ENCODE measurements around the gene ACBD6. TPM values are rescaled to one million over a fixed set of nuclear protein-coding genes. Genes with fewer than 3 reads are reported as not detected.

Gene ACBD6
- total and polyA plus RNA-seq, 9 donors, result 31.0 to 56.0 (median 42.7) TPM

DNA sequence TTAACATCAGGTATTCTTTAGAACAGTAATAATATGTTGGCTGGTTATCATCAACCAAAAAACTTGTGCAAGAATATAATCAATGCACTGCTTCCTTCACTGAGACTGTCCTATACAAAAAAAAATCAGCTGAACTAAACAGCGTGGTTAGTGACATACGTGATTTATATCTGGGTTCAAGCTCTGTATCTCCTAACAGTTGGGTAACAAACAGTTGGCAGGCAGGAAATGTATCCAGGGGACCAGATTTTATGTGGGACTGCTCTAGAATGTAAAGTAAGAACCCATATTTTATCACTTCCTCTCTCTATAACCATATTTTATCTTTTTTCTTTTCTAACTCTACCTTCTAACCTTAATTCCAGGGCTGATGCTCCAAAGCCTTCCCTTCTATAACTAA, 8.0 kb downstream of the ACBD6 start:
- Histone ChIP-seq H3K27ac (no peak overlapping the region), H3K36me3 (no peaks in the 10 kb centered on the region), H3K27me3 (no peaks in the 10 kb centered on the region), H3K9me3 (no peaks in the 10 kb centered on the region), H3K4me1 (ENCODE audit: insufficient read depth) (no peaks in the 10 kb centered on the region), H3K4me3 (no peak overlapping the region)
- DNase-seq, result no peak
- 76 to 85% (median 83%) methylated on average over 2 of the region's 2 CpGs for WGBS, 3 donors
- no peak for TF ChIP-seq EP300 (IDR thresholded peaks at IDR 0.05)
- TF ChIP-seq POLR2A (IDR thresholded peaks at IDR 0.05), result no peak
- TF ChIP-seq, protein P1, sequence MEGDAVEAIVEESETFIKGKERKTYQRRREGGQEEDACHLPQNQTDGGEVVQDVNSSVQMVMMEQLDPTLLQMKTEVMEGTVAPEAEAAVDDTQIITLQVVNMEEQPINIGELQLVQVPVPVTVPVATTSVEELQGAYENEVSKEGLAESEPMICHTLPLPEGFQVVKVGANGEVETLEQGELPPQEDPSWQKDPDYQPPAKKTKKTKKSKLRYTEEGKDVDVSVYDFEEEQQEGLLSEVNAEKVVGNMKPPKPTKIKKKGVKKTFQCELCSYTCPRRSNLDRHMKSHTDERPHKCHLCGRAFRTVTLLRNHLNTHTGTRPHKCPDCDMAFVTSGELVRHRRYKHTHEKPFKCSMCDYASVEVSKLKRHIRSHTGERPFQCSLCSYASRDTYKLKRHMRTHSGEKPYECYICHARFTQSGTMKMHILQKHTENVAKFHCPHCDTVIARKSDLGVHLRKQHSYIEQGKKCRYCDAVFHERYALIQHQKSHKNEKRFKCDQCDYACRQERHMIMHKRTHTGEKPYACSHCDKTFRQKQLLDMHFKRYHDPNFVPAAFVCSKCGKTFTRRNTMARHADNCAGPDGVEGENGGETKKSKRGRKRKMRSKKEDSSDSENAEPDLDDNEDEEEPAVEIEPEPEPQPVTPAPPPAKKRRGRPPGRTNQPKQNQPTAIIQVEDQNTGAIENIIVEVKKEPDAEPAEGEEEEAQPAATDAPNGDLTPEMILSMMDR (IDR thresholded peaks at IDR 0.05), result no peak
- intact Hi-C loops (cut with DNase I), result no loop called here

- Histone ChIP-seq H3K36me3 (no peaks in the 10 kb centered on the region), H3K4me1 (ENCODE audit: insufficient read depth) (no peaks in the 10 kb centered on the region), H3K27me3 (no peaks in the 10 kb centered on the region), H3K9me3 (no peaks in the 10 kb centered on the region), H3K27ac (no peak overlapping the region), H3K4me3 (no peak overlapping the region)
- intact Hi-C loops (cut with DNase I), result loop anchor here in 1 of 4 donors (10.0 kb wide), 1 partner anchor 295 kb away; no protein-coding TSS in a partner anchor
- no peak for DNase-seq
- no peak for TF ChIP-seq POLR2A (IDR thresholded peaks at IDR 0.05)
- TF ChIP-seq, protein P1 (IDR thresholded peaks at IDR 0.05), result no peak
- TF ChIP-seq EP300 (IDR thresholded peaks at IDR 0.05), result no peak
Measured at GRCh38 chr1:180489976-180490375, 12.4 kb downstream of the ACBD6 start.

GRCh38 chr1:180489313-180489712, 13.1 kb downstream of the ACBD6 start:
- WGBS, 3 donors, result 86 to 97% (median 90%) methylated on average over 2 of the region's 2 CpGs
- no peak for DNase-seq
- Histone ChIP-seq H3K27ac (no peak overlapping the region), H3K9me3 (no peaks in the 10 kb centered on the region), H3K36me3 (no peaks in the 10 kb centered on the region), H3K27me3 (no peaks in the 10 kb centered on the region), H3K4me1 (ENCODE audit: insufficient read depth) (no peaks in the 10 kb centered on the region), H3K4me3 (no peak overlapping the region)
- TF ChIP-seq, protein P1 (IDR thresholded peaks at IDR 0.05), result no peak
- TF ChIP-seq EP300 (IDR thresholded peaks at IDR 0.05) (no peak), POLR2A (IDR thresholded peaks at IDR 0.05) (no peak)
- intact Hi-C loops (cut with DNase I), result loop anchor here in 1 of 4 donors (10.0 kb wide), 1 partner anchor 295 kb away; no protein-coding TSS in a partner anchor

DNA sequence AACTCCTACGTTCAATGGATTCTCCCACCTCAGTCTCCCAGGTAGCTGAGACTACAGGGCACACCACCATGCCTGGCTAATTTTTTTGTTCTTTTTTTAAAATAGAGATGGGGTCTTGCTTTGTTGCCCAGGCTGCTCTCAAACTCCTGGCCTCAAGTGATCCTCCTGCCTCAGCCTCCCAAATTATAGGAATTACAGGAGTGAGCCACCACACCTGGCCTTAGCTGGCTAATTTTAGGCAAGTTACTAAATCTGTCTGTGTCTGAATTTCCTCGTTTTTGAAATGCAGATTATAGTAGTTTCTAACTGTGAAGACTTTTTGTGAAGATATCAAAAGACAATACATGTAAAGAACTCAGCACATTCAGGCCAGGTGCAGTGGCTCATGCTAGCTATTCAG, 13.7 kb downstream of the ACBD6 start:
- Histone ChIP-seq H3K4me1 (ENCODE audit: insufficient read depth) (no peaks in the 10 kb centered on the region), H3K9me3 (no peaks in the 10 kb centered on the region), H3K27ac (no peak overlapping the region), H3K4me3 (no peak overlapping the region), H3K36me3 (no peaks in the 10 kb centered on the region), H3K27me3 (no peaks in the 10 kb centered on the region)
- WGBS, 3 donors, result 78 to 87% (median 84%) methylated on average over 2 of the region's 2 CpGs
- TF ChIP-seq, protein P1 (IDR thresholded peaks at IDR 0.05), result no peak
- no peak for TF ChIP-seq EP300 (IDR thresholded peaks at IDR 0.05)
- TF ChIP-seq POLR2A (IDR thresholded peaks at IDR 0.05), result no peak
- no peak for DNase-seq
- intact Hi-C loops (cut with DNase I), result loop anchor here in 1 of 4 donors (10.0 kb wide), 1 partner anchor 294 kb away; no protein-coding TSS in a partner anchor
